BJ (cell line): ENCODE results near the gene DEAF1. TPM values are rescaled to one million over a fixed set of nuclear protein-coding genes. Genes with fewer than 3 reads are reported as not detected.
A peak's percentile ranks its signal among the peaks of the same experiment; 100 is the strongest.
"Not testable (repeated sequence)": the region's sequence is repeated elsewhere in the genome, so short reads cannot be mapped to it uniquely, and the experiment has no call there.

ENCODE experiments used
- CTCF ChIA-PET: fragments of 350-600 bp; formaldehyde crosslinking; extraction: SDS; loops from one replicate; lab custom pipeline; 2021; ENCODE audit warnings: antibody characterized with exemption, inconsistent platforms; lab: Yijun Ruan, JAX
- POLR2A ChIA-PET: fragments of 300-600 bp; sonication (Branson Sonifier 250); formaldehyde crosslinking; extraction: SDS; loops from one replicate; lab custom pipeline; 2021; ENCODE audit warnings: antibody characterized with exemption; lab: Charles Lee
- DNase-seq: peaks from one replicate; pipeline ENCODE4 v3.0.0-alpha.2; 2011; ENCODE audit warnings: low read depth
- H3K27me3 ChIP-seq: 2 replicates; pipeline ENCODE4 v1.6.0; 2011; ENCODE audit warnings: low read length; ENCODE audit not compliant: control insufficient read depth, insufficient read depth
- H3K36me3 ChIP-seq: 2 replicates; pipeline ENCODE4 v1.5.1; 2011; ENCODE audit warnings: low read length; ENCODE audit not compliant: control insufficient read depth, insufficient read depth
- H3K4me3 ChIP-seq: 2 replicates; pipeline ENCODE4 v1.5.1; 2011; ENCODE audit warnings: low read depth, mild to moderate bottlenecking, control low read depth, low read length
- polyA plus RNA-seq: library from polyadenylated mRNA; depleted of rRNA; stranded (reverse); fragments of >200 nt; gene quantifications from 2 replicates; pipeline ENCODE4 v1.2.3, GENCODE V29; 2011
- TF ChIP-seq, protein P1 (sequence below): IDR thresholded peaks from 2 replicates; pipeline ENCODE4 v1.5.1; 2011; ENCODE audit warnings: low read depth, mild to moderate bottlenecking, control low read depth, inconsistent platforms, low read length, moderate library complexity; ENCODE audit not compliant: insufficient read depth

DEAF1 gene
- polyA plus RNA-seq, 1 experiment, result 27.7 TPM

DNA sequence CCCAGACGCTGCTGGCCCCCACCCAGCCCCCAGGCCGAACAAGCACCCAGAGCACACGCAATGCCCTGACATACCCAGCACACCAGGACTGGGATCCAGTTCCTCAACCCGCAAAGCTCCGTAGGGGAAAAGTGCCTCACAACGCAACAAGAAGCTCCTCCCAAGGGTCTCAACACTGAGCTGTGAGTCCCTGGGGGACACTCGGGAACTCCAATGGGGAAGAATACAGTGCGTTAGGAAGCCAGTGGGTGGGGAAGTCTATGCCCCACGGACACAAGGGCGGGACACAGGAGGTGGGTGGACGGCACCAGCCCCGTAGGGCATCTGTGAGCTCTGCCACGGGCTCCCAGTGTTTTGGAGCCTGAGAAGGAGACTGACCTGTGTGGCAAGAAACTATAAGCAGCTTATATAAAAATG is 1.6 kb downstream of the DEAF1 start:
- CTCF ChIA-PET, result interaction anchor here (1.2 kb wide), 1 partner anchor 34 kb away, joined by 7 read pairs; no protein-coding TSS in a partner anchor
- POLR2A ChIA-PET, result interaction anchor here (0.6 kb wide), 2 partner anchors 8 to 118 kb away, joined by 3 to 8 read pairs; no protein-coding TSS in a partner anchor
- Histone ChIP-seq H3K36me3 (peaks cover 8% of the 10 kb centered on the region), H3K27me3 (no peaks in the 10 kb centered on the region), H3K4me3 (peak overlapping the region; percentile 54)
- DNase-seq, result no peak
- TF ChIP-seq, protein P1, sequence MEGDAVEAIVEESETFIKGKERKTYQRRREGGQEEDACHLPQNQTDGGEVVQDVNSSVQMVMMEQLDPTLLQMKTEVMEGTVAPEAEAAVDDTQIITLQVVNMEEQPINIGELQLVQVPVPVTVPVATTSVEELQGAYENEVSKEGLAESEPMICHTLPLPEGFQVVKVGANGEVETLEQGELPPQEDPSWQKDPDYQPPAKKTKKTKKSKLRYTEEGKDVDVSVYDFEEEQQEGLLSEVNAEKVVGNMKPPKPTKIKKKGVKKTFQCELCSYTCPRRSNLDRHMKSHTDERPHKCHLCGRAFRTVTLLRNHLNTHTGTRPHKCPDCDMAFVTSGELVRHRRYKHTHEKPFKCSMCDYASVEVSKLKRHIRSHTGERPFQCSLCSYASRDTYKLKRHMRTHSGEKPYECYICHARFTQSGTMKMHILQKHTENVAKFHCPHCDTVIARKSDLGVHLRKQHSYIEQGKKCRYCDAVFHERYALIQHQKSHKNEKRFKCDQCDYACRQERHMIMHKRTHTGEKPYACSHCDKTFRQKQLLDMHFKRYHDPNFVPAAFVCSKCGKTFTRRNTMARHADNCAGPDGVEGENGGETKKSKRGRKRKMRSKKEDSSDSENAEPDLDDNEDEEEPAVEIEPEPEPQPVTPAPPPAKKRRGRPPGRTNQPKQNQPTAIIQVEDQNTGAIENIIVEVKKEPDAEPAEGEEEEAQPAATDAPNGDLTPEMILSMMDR, result no peak

DNA sequence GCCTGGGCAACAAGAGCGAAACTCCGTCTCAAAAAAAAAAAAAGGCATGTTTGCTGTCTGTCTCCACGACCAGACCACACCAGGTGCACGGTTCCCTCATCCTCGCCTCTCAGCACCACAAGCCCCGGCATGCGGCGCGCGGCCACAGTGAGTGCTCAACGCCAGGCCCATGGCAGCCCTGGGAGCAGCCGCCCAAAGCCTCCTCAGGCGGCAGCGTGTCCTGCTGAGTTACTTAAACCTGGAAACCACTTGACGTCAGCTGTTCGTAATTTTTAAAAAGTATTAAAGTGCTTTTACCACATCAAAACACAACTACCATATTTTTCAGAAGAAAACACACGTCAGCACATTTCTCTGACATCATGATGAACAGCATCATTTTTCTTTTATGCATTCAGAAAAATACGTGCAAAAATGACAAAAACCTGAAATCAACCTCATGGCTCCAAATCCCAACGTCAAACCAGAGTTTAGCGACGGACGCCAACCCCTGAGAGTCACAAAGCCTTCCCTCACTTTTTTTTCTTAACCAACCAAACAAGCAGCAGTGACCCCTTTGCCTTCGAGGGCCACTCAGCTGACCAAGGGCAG is 2.1 kb downstream of the DEAF1 start:
- CTCF ChIA-PET, result interaction anchor here (1.2 kb wide), 1 partner anchor 35 kb away, joined by 7 read pairs; no protein-coding TSS in a partner anchor

DNA sequence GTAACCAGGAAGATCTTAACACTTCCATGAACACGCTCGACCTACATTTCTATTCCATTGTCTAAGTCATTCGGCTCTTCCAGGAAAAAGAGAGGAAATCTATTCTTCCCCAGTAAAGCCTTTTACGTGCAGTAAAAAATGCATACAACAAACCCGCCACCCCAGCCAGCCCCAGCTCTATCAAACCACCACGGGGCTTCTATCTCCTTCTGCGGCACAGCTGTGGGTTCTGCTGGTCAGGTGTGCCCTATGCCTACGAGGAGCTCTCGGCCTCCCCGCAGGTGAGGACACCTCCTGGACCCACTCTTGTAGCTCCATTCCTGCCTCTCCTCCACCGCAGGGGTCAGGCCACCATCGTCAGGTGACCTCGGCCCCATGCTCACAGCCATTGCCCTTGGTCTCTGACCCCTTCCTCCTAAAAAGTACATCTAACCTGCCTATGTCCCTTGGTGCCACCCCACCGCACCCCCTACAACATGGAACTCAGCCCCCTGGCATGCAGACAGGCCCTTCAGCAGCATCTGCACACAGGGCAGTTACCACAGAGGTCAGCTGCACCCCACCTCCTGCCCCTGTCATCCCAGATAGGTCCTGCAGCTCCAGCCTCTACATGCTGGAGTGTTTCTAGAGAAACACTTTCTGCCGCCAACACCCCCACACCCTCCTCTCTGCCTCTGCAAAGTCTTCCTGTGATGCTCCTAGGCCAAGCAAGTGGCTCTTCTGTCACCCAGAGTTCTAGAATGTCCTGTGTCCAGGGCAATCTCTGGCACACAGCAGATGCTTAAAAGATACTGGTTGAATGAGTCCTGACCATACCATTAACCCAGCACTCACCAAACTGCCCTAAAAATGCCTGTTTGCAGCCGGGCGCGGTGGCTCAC is 3.1 kb downstream of the DEAF1 start:
- DNase-seq, result no peak
- Histone ChIP-seq H3K4me3 (no peak overlapping the region), H3K36me3 (peaks cover 15% of the 10 kb centered on the region), H3K27me3 (no peaks in the 10 kb centered on the region)
- TF ChIP-seq, protein P1, result no peak
- ChIA-PET POLR2A (no interaction called here), CTCF (interaction anchor here (2.0 kb wide), 1 partner anchor 36 kb away, joined by 10 read pairs; no protein-coding TSS in a partner anchor)

More for the DNA sequence above, 2.1 kb downstream of the DEAF1 start:
- POLR2A ChIA-PET, result interaction anchor here (0.6 kb wide), 2 partner anchors 8 to 117 kb away, joined by 3 to 8 read pairs; no protein-coding TSS in a partner anchor
- peak overlapping the region; percentile 54 for H3K4me3 ChIP-seq
- H3K27me3 ChIP-seq, result no peaks in the 10 kb centered on the region
- TF ChIP-seq, protein P1, result no peak
- DNase-seq, result no peak
- H3K36me3 ChIP-seq, result peaks cover 11% of the 10 kb centered on the region

DNA sequence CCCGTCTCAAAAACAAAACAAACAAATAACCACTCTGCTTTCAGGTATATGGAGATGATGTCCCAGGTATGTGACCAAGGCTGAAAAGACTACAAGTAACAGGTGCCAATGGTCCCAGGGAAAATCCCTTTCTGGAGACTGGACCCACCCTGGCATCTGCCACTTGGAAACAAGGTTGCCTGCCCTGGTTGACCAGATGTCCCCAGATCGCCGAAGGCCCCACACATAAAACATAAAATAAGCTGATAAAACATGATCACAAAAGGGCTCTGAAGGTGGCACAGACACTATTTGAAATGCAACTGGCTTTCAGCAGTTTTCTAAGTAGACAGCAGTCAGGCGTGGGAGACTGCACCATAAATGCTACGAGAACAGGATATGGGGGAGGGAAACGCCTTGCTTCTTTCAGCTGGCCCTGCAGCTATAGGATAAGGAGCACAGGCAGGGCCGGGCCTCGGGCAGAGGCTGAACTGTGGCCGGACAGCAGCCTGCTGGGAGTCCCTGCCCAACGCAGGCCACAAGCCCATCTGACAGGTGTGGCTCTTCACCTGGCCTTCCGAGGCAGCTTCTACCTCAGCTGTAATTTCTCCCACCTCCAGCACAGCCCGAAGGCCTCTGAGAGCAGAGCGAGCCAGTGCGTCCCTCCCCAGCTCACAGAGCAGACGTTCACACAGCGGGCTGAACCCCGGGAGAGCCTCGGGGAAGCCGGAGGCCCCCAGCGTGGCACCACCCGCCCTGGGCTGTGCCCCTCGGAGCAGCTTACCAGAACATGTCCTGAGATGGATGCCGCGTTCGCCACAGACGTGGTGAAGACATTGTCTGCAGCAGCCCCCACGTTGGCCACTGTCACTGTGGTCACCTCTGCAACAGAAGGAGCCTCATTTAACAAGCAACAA is 4.0 kb downstream of the DEAF1 start:
- TF ChIP-seq, protein P1, result no peak
- Histone ChIP-seq H3K27me3 (no peaks in the 10 kb centered on the region), H3K36me3 (peaks cover 18% of the 10 kb centered on the region), H3K4me3 (no peak overlapping the region)
- ChIA-PET CTCF (interaction anchor here (2.0 kb wide), 1 partner anchor 37 kb away, joined by 10 read pairs; no protein-coding TSS in a partner anchor), POLR2A (no interaction called here)
- no peak for DNase-seq

DNA sequence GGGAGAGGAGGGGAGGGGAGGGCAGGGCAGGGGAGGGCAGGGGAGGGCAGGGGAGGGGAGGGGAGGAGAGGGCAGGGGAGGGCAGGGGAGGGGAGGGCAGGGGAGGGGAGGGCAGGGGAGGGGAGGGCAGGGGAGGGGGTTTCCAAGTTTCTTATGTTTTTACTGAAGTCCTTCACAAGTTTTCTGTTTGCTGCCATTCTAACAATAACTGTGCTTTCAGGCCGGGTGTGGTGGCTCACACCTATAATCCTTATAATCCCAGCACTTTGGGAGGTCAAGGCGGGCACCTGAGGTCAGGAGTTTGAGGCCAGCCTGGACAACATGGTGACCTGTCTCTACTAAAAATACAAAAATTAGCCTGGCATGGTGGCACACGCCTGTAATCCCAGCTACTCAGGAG is 4.8 kb downstream of the DEAF1 start:
- H3K27me3 ChIP-seq, POLR2A ChIA-PET, DNase-seq, H3K4me3 ChIP-seq: not testable (repeated sequence)
- H3K36me3 ChIP-seq, result peaks cover 20% of the 10 kb centered on the region
- CTCF ChIA-PET, result interaction anchor here (1.3 to 2.0 kb wide), 2 partner anchors 38 to 134 kb away, joined by 4 to 10 read pairs; no protein-coding TSS in a partner anchor
